Skin epidermis (tissue), 12 donors: ENCODE results near the gene PRSS21.

Source experiments
- H3K27ac ChIP-seq, 21 experiments: fragments of 200-600 bp; sonication (generic) in 11 of 21; one replicate each; pipeline ENCODE4 v1.5.0; 2020; ENCODE audit warnings: mild to moderate bottlenecking in 3 of 21, inconsistent platforms in 2 of 21, moderate library complexity in 2 of 21
- H3K4me3 ChIP-seq, 7 experiments: fragments of 200-600 bp; sonication (generic) in 2 of 7; one replicate each; pipeline ENCODE4 v1.5.0; 2020; ENCODE audit warnings: inconsistent platforms in 2 of 7, mild to moderate bottlenecking in 2 of 7, moderate library complexity in 1 of 7

The PRSS21 gene

GRCh38 chr16:2816751-2817339, at the start of gene PRSS21:
TSS of gene PRSS21 (plus strand) at chr16:2817237. CDS start at chr16:2817269, 32 bp downstream.
- Histone ChIP-seq H3K27ac (no peak within 1 kb of the TSS), H3K4me3 (peak within 1 kb of the TSS in 3 of 7 experiments; percentile 2 to 7 (median 3))

GRCh38 chr16:2767891-2768290, 49.1 kb upstream of the PRSS21 start:
- Histone ChIP-seq H3K27ac (peak overlapping the region in 1 of 21 experiments; percentile 28), H3K4me3 (no peak overlapping the region)

- peak overlapping the region in 1 of 21 experiments; percentile 28 for H3K27ac ChIP-seq
- no peak overlapping the region for H3K4me3 ChIP-seq
These were observed 48.5 kb upstream of the PRSS21 start for GRCh38 chr16:2768403-2769089.

GRCh38 chr16:2769100-2769529, 47.9 kb upstream of the PRSS21 start:
- H3K4me3 ChIP-seq, result no peak overlapping the region
- H3K27ac ChIP-seq, result peak overlapping the region in 1 of 21 experiments; percentile 11

- H3K27ac ChIP-seq, result peak overlapping the region in 1 of 21 experiments; percentile 11
These were observed 47.4 kb upstream of the PRSS21 start for GRCh38 chr16:2769675-2770056.

GRCh38 chr16:2770057-2770951, 46.7 kb upstream of the PRSS21 start:
- H3K4me3 ChIP-seq, result no peak overlapping the region
- H3K27ac ChIP-seq, result peak overlapping the region in 1 of 21 experiments; percentile 20

More at GRCh38 chr16:2769675-2770056, 47.4 kb upstream of the PRSS21 start:
- no peak overlapping the region for H3K4me3 ChIP-seq

- no peak overlapping the region for H3K4me3 ChIP-seq
- H3K27ac ChIP-seq, result no peak overlapping the region
These were observed 45.3 kb upstream of the PRSS21 start for GRCh38 chr16:2771496-2772402.

GRCh38 chr16:2773188-2773968, 43.7 kb upstream of the PRSS21 start:
- Histone ChIP-seq H3K27ac (no peak overlapping the region), H3K4me3 (no peak overlapping the region)

GRCh38 chr16:2774161-2774891, 42.7 kb upstream of the PRSS21 start:
- no peak overlapping the region for H3K4me3 ChIP-seq
- H3K27ac ChIP-seq, result no peak overlapping the region

- no peak overlapping the region for H3K4me3 ChIP-seq
- peak overlapping the region in 2 of 21 experiments; percentile 87 to 100 for H3K27ac ChIP-seq
These were observed 41.8 kb upstream of the PRSS21 start for GRCh38 chr16:2775131-2775716.

GRCh38 chr16:2775765-2776499, 41.1 kb upstream of the PRSS21 start:
- Histone ChIP-seq H3K4me3 (peak overlapping the region; percentile 67 to 98 (median 94)), H3K27ac (peak overlapping the region in 15 of 21 experiments; percentile 76 to 100 (median 91))

GRCh38 chr16:2776500-2777139, 40.4 kb upstream of the PRSS21 start:
- H3K4me3 ChIP-seq, result peak overlapping the region; percentile 67 to 98 (median 94)
- peak overlapping the region; percentile 12 to 100 (median 87) for H3K27ac ChIP-seq

GRCh38 chr16:2777231-2777902, 39.7 kb upstream of the PRSS21 start, which contains the start of gene ELOB:
TSS of gene ELOB (minus strand) at chr16:2777280. CDS start at chr16:2777239, 41 bp downstream.
- H3K4me3 ChIP-seq, result peak within 1 kb of the TSS; percentile 84 to 98 (median 95)
- H3K27ac ChIP-seq, result peak within 1 kb of the TSS; percentile 94 to 100 (median 100)

- Histone ChIP-seq H3K27ac (peak overlapping the region; percentile 94 to 100 (median 100)), H3K4me3 (peak overlapping the region; percentile 84 to 98 (median 95))
These were observed 39.0 kb upstream of the PRSS21 start for GRCh38 chr16:2777903-2778629.

GRCh38 chr16:2778630-2778958, 38.4 kb upstream of the PRSS21 start:
- peak overlapping the region; percentile 84 to 98 (median 95) for H3K4me3 ChIP-seq
- peak overlapping the region in 20 of 21 experiments; percentile 94 to 100 (median 100) for H3K27ac ChIP-seq
